CD8-positive, alpha-beta memory T cell (primary cell): ENCODE results near the gene METTL16. TPM values are rescaled to one million over a fixed set of nuclear protein-coding genes. Genes with fewer than 3 reads are reported as not detected.

Experiments
- CTCF ChIA-PET: fragments of 350-600 bp; sonication (Branson Sonifier 250); formaldehyde crosslinking; loops from one replicate; lab custom pipeline; 2021; ENCODE audit warnings: antibody characterized with exemption; lab: Charles Lee
- POLR2A ChIA-PET: fragments of 350-600 bp; sonication (Branson Sonifier 250); formaldehyde crosslinking; loops from one replicate; lab custom pipeline; 2021; ENCODE audit warnings: antibody characterized with exemption; lab: Charles Lee
- DNase-seq, 5 donors: peaks; one replicate each; pipeline versions ENCODE4 v3.0.0 to v3.0.0-alpha.2; 2020 to 2022; ENCODE audit warnings: mixed read lengths in 1 of 5
- H3K27ac ChIP-seq: one replicate; pipeline ENCODE4 v1.7.0; 2013; ENCODE audit warnings: low read depth, mild to moderate bottlenecking, low read length, moderate library complexity
- H3K27me3 ChIP-seq: 2 replicates; pipeline ENCODE4 v1.7.0; 2013; ENCODE audit warnings: low read length, mild to moderate bottlenecking; ENCODE audit not compliant: insufficient read depth, poor library complexity, severe bottlenecking
- H3K36me3 ChIP-seq: 2 replicates; pipeline ENCODE4 v1.7.0; 2013; ENCODE audit warnings: mild to moderate bottlenecking, low read length, moderate library complexity; ENCODE audit not compliant: insufficient read depth
- H3K4me1 ChIP-seq: 2 replicates; pipeline ENCODE4 v1.7.0; 2013; ENCODE audit warnings: mild to moderate bottlenecking, low read length, moderate library complexity; ENCODE audit not compliant: insufficient read depth
- H3K4me3 ChIP-seq: 2 replicates; pipeline ENCODE4 v1.7.0; 2013; ENCODE audit warnings: mild to moderate bottlenecking, low read length
- H3K9me3 ChIP-seq: 2 replicates; pipeline ENCODE4 v1.7.0; 2013; ENCODE audit warnings: mild to moderate bottlenecking, low read length
- H3K27ac Mint-ChIP-seq, 8 donors: one replicate each; pipeline ENCODE4 v1.8.0; 2020 to 2021; ENCODE audit warnings: mixed read lengths in 8 of 8, mild to moderate bottlenecking in 6 of 8, inconsistent platforms in 3 of 8, moderate library complexity in 3 of 8
- H3K27me3 Mint-ChIP-seq, 2 donors: one replicate each; pipeline ENCODE4 v1.8.0; 2020 to 2021; ENCODE audit warnings: mixed read lengths in 2 of 2, mild to moderate bottlenecking in 1 of 2, moderate library complexity in 1 of 2
- H3K36me3 Mint-ChIP-seq, 3 donors: one replicate each; pipeline ENCODE4 v1.8.0; 2020 to 2021; ENCODE audit warnings: mixed read lengths in 3 of 3, inconsistent platforms in 1 of 3, mild to moderate bottlenecking in 1 of 3
- H3K4me1 Mint-ChIP-seq, 3 donors: one replicate each; pipeline ENCODE4 v1.8.0; 2020 to 2021; ENCODE audit warnings: mixed read lengths in 3 of 3, inconsistent platforms in 1 of 3, mild to moderate bottlenecking in 1 of 3
- H3K4me3 Mint-ChIP-seq, 7 donors: one replicate each; pipeline ENCODE4 v1.8.0; 2020 to 2021; ENCODE audit warnings: mixed read lengths in 7 of 7, mild to moderate bottlenecking in 6 of 7, moderate library complexity in 4 of 7, inconsistent platforms in 2 of 7
- H3K9me3 Mint-ChIP-seq, 5 donors: one replicate each; pipeline ENCODE4 v1.8.0; 2020 to 2022; ENCODE audit warnings: mixed read lengths in 5 of 5, mild to moderate bottlenecking in 3 of 5, moderate library complexity in 2 of 5, inconsistent platforms in 1 of 5
- polyA plus RNA-seq: library from polyadenylated mRNA; unstranded; fragments of 300-500 nt; fragmentation: Illumina TruSeq; gene quantifications from one replicate; pipeline ENCODE4 v1.2.3, GENCODE V29; 2021
- total RNA-seq, 2 experiments: library from RNA; stranded (reverse); gene quantifications; one replicate each; pipeline ENCODE4 v1.2.3, GENCODE V29; 2021

The METTL16 gene
- total and polyA plus RNA-seq, 3 experiments from 2014 or later = 30.3 to 72.0 (median 67.2) TPM

GRCh38 chr17:2410951-2411350 lies 100.7 kb downstream of the METTL16 start:
- CTCF ChIA-PET = interaction anchor here (4.1 kb wide), 1 partner anchor 28 kb away, joined by 47 read pairs; no protein-coding TSS in a partner anchor
- peaks cover 0 to 2% of the 10 kb centered on the region in 2 donors for H3K27me3 Mint-ChIP-seq
- no peaks in the 10 kb centered on the region for H3K9me3 ChIP-seq
- POLR2A ChIA-PET = interaction anchor here (0.8 kb wide), 1 partner anchor 9 kb away, joined by 3 read pairs; no protein-coding TSS in a partner anchor
- no peaks in the 10 kb centered on the region for H3K4me1 ChIP-seq
- peaks cover under 1 to 1% (median 1%) of the 10 kb centered on the region in 3 donors for H3K4me1 Mint-ChIP-seq
- no peaks in the 10 kb centered on the region for H3K27me3 ChIP-seq
- H3K36me3 Mint-ChIP-seq = peaks cover 0 to 32% (median 0%) of the 10 kb centered on the region in 3 donors
- H3K9me3 Mint-ChIP-seq = no peaks in the 10 kb centered on the region
- no peak for DNase-seq
- no peak overlapping the region for H3K4me3 ChIP-seq
- no peaks in the 10 kb centered on the region for H3K36me3 ChIP-seq
- H3K27ac Mint-ChIP-seq = peak overlapping the region in 2 of 8 donors; percentile 27 to 61
- H3K27ac ChIP-seq = no peak overlapping the region
- H3K4me3 Mint-ChIP-seq = peak overlapping the region in 1 of 7 donors; percentile 26

DNA sequence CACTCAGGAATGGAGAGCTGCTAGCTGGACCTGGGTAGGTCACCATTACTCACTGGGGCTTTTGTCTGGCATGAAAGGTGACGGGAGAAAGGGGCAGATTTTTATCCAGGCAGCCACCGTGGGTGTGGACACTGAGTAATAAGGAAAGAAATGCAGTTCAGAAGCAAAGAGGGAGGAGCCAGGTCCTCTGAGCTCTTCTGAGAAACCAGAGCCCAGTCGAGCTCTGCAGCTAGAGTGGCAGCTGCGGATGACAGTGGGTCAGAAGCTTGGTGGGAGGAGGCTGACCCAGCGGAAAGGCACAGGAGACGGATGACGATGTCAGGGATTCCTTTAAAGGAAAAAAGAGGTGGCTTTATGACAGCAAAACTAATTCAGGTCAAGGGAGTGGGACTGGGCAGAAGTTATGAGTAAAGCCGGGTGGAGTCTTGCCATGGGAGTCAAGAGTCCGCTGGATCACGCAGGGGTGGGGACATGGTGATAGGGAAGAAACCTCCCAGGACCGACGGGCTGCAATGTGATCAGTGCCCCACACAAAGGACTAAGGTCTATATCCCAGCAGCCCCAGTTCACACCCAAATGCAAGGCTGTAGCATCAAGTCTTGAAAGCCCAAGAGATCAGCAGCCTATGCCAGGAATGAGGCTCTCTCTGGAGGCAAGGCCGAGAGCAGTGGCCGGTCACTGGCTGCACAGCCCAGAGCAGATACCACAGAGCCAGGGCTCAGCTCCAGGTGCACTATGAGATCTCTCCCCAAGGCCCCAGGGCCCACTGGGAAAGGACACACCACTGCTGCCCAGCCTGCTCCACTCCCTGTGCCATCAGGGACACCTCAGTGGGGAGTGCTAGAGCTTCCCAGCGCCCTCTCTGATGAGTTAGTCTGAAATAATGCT lies 104.5 kb downstream of the METTL16 start:
- DNase-seq = no peak
- Mint-ChIP-seq H3K36me3 (peaks cover 0 to 15% (median 1%) of the 10 kb centered on the region in 3 donors), H3K9me3 (no peaks in the 10 kb centered on the region), H3K27ac (peak overlapping the region in 4 of 8 donors; percentile 14 to 93 (median 46)), H3K4me3 (no peak overlapping the region), H3K27me3 (no peaks in the 10 kb centered on the region), H3K4me1 (peaks cover 4 to 10% (median 10%) of the 10 kb centered on the region in 3 donors)
- H3K4me1 ChIP-seq = peaks cover 9% of the 10 kb centered on the region
- no peaks in the 10 kb centered on the region for H3K9me3 ChIP-seq
- no peak overlapping the region for H3K4me3 ChIP-seq
- H3K27ac ChIP-seq = peak overlapping the region; percentile 31
- no peaks in the 10 kb centered on the region for H3K27me3 ChIP-seq
- CTCF ChIA-PET = interaction anchor here (1.2 to 2.4 kb wide), 3 partner anchors 9 to 25 kb away, joined by 3 to 25 read pairs (median 12); no protein-coding TSS in a partner anchor
- POLR2A ChIA-PET = no interaction called here
- no peaks in the 10 kb centered on the region for H3K36me3 ChIP-seq

GRCh38 chr17:2406271-2406902 lies 105.3 kb downstream of the METTL16 start:
- H3K4me3 Mint-ChIP-seq = no peak overlapping the region
- CTCF ChIA-PET = interaction anchor here (1.3 to 2.4 kb wide), 2 partner anchors 10 to 24 kb away, joined by 12 to 25 read pairs; no protein-coding TSS in a partner anchor
- H3K27ac Mint-ChIP-seq = peak overlapping the region in 2 of 8 donors; percentile 17 to 93

DNA sequence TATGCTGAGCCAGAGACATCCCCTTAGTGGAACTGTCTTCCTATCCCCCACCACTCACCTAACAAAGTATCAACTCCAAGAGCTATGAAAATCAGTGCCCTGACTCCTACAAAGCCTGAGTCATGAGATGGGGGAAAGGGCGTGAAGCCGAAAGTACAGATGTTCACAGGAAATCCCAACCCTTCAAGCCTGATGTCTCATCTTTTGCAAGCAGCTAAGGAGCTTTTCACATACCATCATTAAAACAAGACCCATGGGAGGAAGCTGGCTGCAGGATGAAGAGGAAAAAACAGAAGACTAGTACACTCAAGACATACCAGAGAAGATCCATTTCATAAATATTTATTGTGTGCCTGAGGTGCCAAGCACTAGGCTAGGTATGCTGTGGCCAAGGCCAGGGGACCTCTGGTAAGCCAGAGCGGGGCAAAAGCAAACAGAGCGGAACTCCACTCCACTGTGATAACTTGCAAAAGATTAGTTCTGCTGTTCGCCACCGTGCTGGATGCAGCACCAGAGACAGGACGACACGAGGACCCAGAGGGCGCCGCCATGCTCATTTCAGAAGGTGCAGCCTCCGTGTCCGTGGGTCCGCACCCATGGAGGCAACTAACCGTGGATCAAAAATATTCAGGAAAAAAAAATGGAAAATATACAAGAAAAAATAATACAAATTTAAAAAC lies 106.3 kb downstream of the METTL16 start:
- Histone ChIP-seq H3K4me3 (no peak overlapping the region), H3K27me3 (no peaks in the 10 kb centered on the region), H3K4me1 (peaks cover 9% of the 10 kb centered on the region), H3K9me3 (no peaks in the 10 kb centered on the region), H3K36me3 (no peaks in the 10 kb centered on the region), H3K27ac (no peak overlapping the region)
- ChIA-PET CTCF (no interaction called here), POLR2A (interaction anchor here (0.5 kb wide), 1 partner anchor 166 kb away, joined by 3 read pairs; no protein-coding TSS in a partner anchor)
- peaks cover 0 to 3% of the 10 kb centered on the region in 2 donors for H3K27me3 Mint-ChIP-seq
- H3K36me3 Mint-ChIP-seq = peaks cover 0 to 17% (median 1%) of the 10 kb centered on the region in 3 donors
- H3K4me1 Mint-ChIP-seq = peaks cover 10 to 16% (median 14%) of the 10 kb centered on the region in 3 donors
- DNase-seq = no peak
- H3K9me3 Mint-ChIP-seq = no peaks in the 10 kb centered on the region
- H3K4me3 Mint-ChIP-seq = peak overlapping the region in 2 of 7 donors; percentile 15 to 60
- H3K27ac Mint-ChIP-seq = peak overlapping the region in 3 of 8 donors; percentile 41 to 73 (median 47)

More at GRCh38 chr17:2406271-2406902, 105.3 kb downstream of the METTL16 start:
- H3K4me1 ChIP-seq = peaks cover 9% of the 10 kb centered on the region
- POLR2A ChIA-PET = interaction anchor here (0.5 kb wide), 1 partner anchor 167 kb away, joined by 3 read pairs; no protein-coding TSS in a partner anchor
- no peaks in the 10 kb centered on the region for H3K27me3 ChIP-seq
- H3K36me3 ChIP-seq = no peaks in the 10 kb centered on the region
- no peak overlapping the region for H3K27ac ChIP-seq
- H3K4me3 ChIP-seq = no peak overlapping the region
- peaks cover 0 to 19% (median 1%) of the 10 kb centered on the region in 3 donors for H3K36me3 Mint-ChIP-seq
- H3K27me3 Mint-ChIP-seq = peaks cover 0 to 1% of the 10 kb centered on the region in 2 donors
- H3K4me1 Mint-ChIP-seq = peaks cover 8 to 14% (median 14%) of the 10 kb centered on the region in 3 donors
- H3K9me3 Mint-ChIP-seq = no peaks in the 10 kb centered on the region
- DNase-seq = no peak
- no peaks in the 10 kb centered on the region for H3K9me3 ChIP-seq

DNA sequence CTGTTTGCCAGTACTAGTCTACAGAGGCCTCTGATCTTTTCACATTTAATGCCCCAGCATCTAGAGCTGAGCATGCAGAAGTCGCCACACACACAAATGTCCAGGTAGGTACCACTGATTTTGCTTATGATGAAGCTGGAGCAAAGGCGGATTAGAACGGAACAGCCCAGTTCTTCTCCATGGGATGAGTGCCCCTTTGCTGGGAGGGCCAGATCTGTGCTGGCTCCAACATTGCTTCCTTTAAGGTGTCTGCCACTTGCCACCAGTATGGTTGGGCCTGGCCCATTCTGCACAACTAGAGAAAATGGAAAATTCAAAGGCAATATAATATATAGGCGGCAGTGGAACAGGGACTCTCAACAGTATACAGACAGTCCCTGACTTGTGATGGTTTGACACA lies 108.6 kb downstream of the METTL16 start:
- H3K27me3 ChIP-seq = no peaks in the 10 kb centered on the region
- CTCF ChIA-PET = interaction anchor here (1.4 to 3.1 kb wide), 5 partner anchors 12 to 20 kb away, joined by 6 to 23 read pairs (median 8); no protein-coding TSS in a partner anchor
- no peaks in the 10 kb centered on the region for H3K9me3 Mint-ChIP-seq
- H3K4me1 ChIP-seq = peaks cover 21% of the 10 kb centered on the region
- POLR2A ChIA-PET = interaction anchor here (1.3 kb wide), 1 partner anchor 12 kb away, joined by 8 read pairs; no protein-coding TSS in a partner anchor
- H3K4me3 Mint-ChIP-seq = peak overlapping the region; percentile 77 to 86 (median 84)
- no peak for DNase-seq
- H3K4me1 Mint-ChIP-seq = peaks cover 22 to 31% (median 30%) of the 10 kb centered on the region in 3 donors
- no peaks in the 10 kb centered on the region for H3K9me3 ChIP-seq
- H3K4me3 ChIP-seq = no peak overlapping the region
- peaks cover 0 to 3% of the 10 kb centered on the region in 2 donors for H3K27me3 Mint-ChIP-seq
- peaks cover 0 to 23% (median 1%) of the 10 kb centered on the region in 3 donors for H3K36me3 Mint-ChIP-seq
- no peaks in the 10 kb centered on the region for H3K36me3 ChIP-seq
- H3K27ac ChIP-seq = no peak overlapping the region
- H3K27ac Mint-ChIP-seq = peak overlapping the region in 7 of 8 donors; percentile 79 to 99 (median 89)

GRCh38 chr17:2402544-2402943 lies 109.1 kb downstream of the METTL16 start:
- Histone ChIP-seq H3K4me3 (peak overlapping the region; percentile 70), H3K27me3 (no peaks in the 10 kb centered on the region), H3K9me3 (no peaks in the 10 kb centered on the region), H3K4me1 (peaks cover 26% of the 10 kb centered on the region), H3K36me3 (no peaks in the 10 kb centered on the region), H3K27ac (peak overlapping the region; percentile 62)
- peaks cover 26 to 36% (median 32%) of the 10 kb centered on the region in 3 donors for H3K4me1 Mint-ChIP-seq
- peak overlapping the region; percentile 79 to 99 (median 88) for H3K27ac Mint-ChIP-seq
- POLR2A ChIA-PET = interaction anchor here (1.2 to 1.9 kb wide), 2 partner anchors 10 to 20 kb away, joined by 5 to 51 read pairs; no protein-coding TSS in a partner anchor
- peaks cover 0 to 23% (median 1%) of the 10 kb centered on the region in 3 donors for H3K36me3 Mint-ChIP-seq
- H3K9me3 Mint-ChIP-seq = no peaks in the 10 kb centered on the region
- CTCF ChIA-PET = interaction anchor here (1.3 to 3.1 kb wide), 5 partner anchors 11 to 20 kb away, joined by 3 to 23 read pairs (median 7); no protein-coding TSS in a partner anchor
- peak overlapping the region; percentile 77 to 86 (median 84) for H3K4me3 Mint-ChIP-seq
- peak in 2 of 5 donors; percentile 21 to 51 for DNase-seq
- peaks cover 0 to 3% of the 10 kb centered on the region in 2 donors for H3K27me3 Mint-ChIP-seq
